GM06990 (cell line): Measurements from ENCODE around the gene PTMS.
A peak's percentile ranks its signal among the peaks of the same experiment; 100 is the strongest.

ENCODE experiments used
- DNase-seq: peaks from one replicate; pipeline ENCODE4 v3.0.0-alpha.2; 2011; ENCODE audit not compliant: insufficient read length; ENCODE audit errors: extremely low read depth
- H3K27me3 ChIP-seq: replicated peaks from 2 replicates; pipeline ENCODE4 v1.6.0; 2011; ENCODE audit warnings: low read length; ENCODE audit not compliant: control insufficient read depth, insufficient read depth
- H3K36me3 ChIP-seq: 2 replicates; pipeline ENCODE4 v1.5.1; 2011; ENCODE audit warnings: low read length; ENCODE audit not compliant: control insufficient read depth, insufficient read depth
- H3K4me3 ChIP-seq: replicated peaks from 2 replicates; pipeline ENCODE4 v1.5.1; 2011; ENCODE audit warnings: low read depth, mild to moderate bottlenecking, control low read depth, low read length
- TF ChIP-seq, protein P1 (sequence below): IDR thresholded peaks from 2 replicates; pipeline ENCODE4 v1.5.1; 2011; ENCODE audit warnings: low read length, control low read depth, mild to moderate bottlenecking, inconsistent platforms; ENCODE audit not compliant: insufficient read depth, poor library complexity, severe bottlenecking

PTMS gene

DNA sequence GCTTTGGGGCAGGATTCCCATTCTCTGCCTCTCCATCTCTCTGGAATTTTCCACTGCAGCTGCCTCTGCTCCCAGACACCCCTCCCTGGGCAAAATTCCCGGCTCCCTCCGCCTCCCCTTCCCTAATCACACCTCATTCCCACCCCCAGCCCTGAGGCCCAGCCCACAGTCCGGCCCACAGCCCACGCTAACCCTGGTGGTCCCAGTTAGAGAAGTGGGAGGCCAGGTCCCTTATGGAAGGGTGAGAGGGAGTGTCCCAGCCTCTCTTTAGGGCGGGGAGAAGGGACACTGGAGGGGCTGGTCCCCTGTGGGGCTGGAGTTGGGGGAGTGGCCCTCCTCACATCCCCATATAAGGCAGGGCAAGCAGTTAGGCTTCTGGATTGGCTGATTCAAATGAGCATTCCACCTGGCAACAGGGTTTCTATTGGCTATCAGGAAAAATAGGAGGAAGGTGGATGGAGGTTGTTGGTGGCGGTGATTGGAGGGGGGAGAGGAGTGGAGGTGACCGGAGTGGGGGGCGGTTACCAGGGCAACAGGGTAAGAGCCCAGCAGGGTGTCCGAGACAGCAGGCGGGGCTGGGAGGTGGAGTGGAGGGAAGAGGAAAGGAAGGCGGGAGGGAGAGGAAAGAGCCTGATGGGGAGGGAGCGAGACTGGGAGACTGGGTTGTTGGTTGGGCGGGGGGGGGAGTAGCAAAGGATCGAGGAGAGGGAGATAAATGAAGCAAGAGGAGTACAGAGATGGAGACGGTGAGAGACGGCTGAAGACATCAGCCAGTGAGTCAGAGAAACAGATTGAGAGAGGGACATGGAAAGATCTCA is 1.9 kb upstream of the PTMS start:
- DNase-seq = peak; percentile 84
- TF ChIP-seq, protein P1, sequence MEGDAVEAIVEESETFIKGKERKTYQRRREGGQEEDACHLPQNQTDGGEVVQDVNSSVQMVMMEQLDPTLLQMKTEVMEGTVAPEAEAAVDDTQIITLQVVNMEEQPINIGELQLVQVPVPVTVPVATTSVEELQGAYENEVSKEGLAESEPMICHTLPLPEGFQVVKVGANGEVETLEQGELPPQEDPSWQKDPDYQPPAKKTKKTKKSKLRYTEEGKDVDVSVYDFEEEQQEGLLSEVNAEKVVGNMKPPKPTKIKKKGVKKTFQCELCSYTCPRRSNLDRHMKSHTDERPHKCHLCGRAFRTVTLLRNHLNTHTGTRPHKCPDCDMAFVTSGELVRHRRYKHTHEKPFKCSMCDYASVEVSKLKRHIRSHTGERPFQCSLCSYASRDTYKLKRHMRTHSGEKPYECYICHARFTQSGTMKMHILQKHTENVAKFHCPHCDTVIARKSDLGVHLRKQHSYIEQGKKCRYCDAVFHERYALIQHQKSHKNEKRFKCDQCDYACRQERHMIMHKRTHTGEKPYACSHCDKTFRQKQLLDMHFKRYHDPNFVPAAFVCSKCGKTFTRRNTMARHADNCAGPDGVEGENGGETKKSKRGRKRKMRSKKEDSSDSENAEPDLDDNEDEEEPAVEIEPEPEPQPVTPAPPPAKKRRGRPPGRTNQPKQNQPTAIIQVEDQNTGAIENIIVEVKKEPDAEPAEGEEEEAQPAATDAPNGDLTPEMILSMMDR = no peak
- Histone ChIP-seq H3K4me3 (peak overlapping the region; percentile 46), H3K27me3 (no peaks in the 10 kb centered on the region), H3K36me3 (no peaks in the 10 kb centered on the region)

DNA sequence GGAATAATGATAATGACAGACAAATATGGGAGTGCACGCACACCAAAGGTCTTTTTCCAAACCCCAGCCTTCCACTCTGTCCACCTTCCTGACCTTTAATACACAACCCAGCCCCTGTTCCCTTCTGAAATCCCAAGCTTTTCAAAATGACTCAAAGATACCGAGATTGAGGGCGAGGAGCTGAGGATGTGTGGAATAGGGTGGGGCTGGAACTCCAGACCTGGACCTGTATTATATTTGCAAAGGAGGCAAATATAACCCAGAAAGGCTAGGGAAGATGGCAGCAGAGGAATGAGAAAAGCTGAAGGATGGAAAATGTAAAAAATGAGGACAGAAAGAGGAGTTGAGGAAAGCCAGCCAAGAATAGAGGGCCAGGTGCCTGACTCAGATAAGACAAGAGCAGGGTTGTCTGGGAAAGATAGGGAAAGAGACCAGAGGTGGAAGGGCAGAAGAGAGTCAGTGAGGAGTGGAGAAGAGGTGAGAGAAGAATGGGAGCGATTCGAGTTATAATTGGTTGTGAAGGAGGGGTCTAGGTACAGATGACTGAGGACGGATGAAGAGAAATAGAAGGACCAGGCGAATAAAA is 1.0 kb upstream of the PTMS start:
- TF ChIP-seq, protein P1 = no peak
- no peak for DNase-seq
- H3K4me3 ChIP-seq = peak overlapping the region; percentile 76; the same call in 1 of the 2 replicates
- H3K27me3 ChIP-seq = no peaks in the 10 kb centered on the region
- H3K36me3 ChIP-seq = no peaks in the 10 kb centered on the region

DNA sequence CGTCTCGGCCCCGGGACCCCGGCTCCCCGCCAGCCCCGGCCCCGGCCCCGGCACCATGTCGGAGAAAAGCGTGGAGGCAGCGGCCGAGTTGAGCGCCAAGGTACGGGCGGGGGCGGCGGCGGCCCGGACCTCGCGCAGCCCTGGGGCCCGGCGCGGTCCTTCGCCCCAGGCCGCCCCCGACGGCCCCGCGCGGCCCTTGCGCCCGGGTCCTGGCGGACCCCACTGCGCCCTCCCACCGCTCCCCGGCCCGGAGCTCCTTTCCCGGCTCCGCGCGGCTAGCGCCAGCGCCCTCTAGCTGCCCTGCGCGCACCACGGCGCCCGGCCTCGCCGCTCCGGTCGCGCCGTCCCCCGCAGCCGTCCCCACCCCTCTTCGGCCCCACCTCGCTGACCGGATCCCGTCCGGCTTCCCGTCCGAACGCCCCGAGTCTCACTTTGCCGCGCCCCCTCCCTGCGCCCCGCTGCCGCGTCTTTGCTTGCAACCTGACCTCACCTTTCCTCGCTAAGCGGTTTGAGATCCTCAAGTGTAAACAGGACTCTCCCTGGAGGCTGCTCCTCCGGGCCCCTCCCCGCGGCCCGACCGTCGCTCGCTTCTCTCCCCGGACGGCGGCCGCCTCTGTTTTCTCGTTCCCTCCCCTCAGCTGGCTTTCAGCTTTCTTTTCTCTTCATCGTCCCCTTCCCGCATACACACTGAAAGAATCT is 637 bp downstream of the PTMS start:
- Histone ChIP-seq H3K27me3 (no peaks in the 10 kb centered on the region), H3K36me3 (no peaks in the 10 kb centered on the region), H3K4me3 (peak overlapping the region; percentile 76)
- peak; percentile 83 for DNase-seq
- TF ChIP-seq, protein P1 = peak; percentile 22

DNA sequence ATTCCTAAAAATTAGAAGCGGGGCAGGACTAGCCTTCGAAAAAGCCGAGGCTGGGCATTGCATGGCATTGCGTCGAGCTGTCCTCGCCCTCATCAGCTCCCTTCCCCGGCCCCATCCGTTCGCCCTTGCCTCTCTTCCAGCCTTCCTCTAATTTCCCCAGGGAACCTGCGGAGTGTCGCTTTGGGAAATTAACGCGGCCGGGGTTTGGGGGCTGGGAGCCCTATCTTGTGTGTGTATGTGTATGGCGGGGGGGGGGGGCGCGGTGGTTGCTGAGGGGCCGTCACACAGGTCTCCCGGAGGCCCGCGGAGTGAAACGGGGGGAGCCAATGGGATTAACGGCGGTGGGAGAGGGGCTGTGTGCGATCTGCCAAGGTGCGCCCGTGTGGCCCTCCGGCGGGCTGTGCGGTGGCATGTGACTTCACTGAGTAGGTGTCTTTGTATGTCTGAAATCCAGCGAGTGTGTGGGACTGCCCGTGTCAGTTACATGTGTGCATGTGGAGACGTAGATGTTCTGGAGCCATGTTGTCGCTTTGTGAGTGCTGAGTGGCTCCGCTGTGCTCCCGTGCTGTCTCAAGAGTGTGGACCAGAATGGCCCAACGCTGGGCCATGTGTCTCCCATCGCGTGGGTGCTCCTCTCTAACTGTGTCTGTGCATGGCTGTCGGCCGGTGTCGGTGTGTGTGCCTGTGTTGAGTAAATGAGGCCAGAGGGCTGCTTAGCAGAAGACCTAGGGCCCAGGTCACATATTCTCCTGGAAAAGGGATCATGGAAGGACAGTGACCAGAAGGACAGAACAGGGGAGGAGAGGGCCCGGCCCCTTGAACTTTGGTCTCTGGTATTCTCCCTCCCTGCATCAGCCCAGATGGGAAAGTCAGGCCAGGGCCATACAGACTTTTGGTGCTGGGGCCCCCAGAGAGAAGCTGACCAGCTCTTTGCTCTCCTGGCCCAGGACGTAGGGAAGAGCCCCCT is 1.5 kb downstream of the PTMS start:
- DNase-seq = no peak
- TF ChIP-seq, protein P1 = no peak
- Histone ChIP-seq H3K36me3 (no peaks in the 10 kb centered on the region), H3K4me3 (peak overlapping the region; percentile 76), H3K27me3 (no peaks in the 10 kb centered on the region)

DNA sequence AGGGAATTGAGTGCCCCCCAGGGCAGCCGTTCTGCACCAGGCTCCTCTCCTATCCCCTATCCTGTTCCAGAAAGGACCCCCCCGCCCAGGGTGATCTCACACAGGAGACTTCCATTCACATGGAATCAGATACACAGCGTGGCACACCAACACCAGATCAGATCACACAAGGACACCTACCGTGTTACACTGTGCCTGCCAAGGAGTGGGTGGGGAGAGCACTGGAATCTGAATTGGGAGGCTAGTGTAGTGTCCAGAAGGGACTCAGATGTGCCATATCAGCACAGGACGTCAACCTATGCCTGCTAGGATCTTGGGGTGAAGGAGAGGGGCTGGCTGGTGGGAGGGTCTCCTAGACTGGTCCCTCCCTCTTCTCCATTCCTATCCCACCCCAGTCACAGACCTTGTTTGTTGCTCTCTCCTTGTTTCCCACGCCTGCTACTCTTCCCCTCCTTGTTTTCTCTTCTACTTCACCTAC is 2.3 kb downstream of the PTMS start:
- Histone ChIP-seq H3K36me3 (no peaks in the 10 kb centered on the region), H3K4me3 (no peak overlapping the region), H3K27me3 (no peaks in the 10 kb centered on the region)
- no peak for DNase-seq
- TF ChIP-seq, protein P1 = no peak
